SK-N-SH treated with all-trans-retinoic acid at 6 μM for 48 hours (cell line): Measurements from ENCODE around the gene TNFSF4.

Experiments
- ATAC-seq: fragments of 200-7000 bp; cut with Tn5 transposase; 3 replicates; pipeline ENCODE4 v1.9.1; 2020; ENCODE audit warnings: mild to moderate bottlenecking, moderate library complexity
- ARNTL ChIP-seq: fragments of 450-650 bp; formaldehyde crosslinking; IDR thresholded peaks from 2 replicates; pipeline ENCODE4 v1.5.0; 2020; ENCODE audit warnings: low read depth, mild to moderate bottlenecking, moderate library complexity, borderline replicate concordance
- BACH2 ChIP-seq: fragments of 250-450 bp; sonication (Bioruptor Pico); IDR thresholded peaks from 2 replicates; pipeline ENCODE4 v1.9.0; 2021; ENCODE audit warnings: mild to moderate bottlenecking, borderline replicate concordance
- CSDC2 ChIP-seq: fragments of 250-450 bp; sonication (Bioruptor Pico); IDR thresholded peaks from 2 replicates; pipeline ENCODE4 v1.5.0; 2020; ENCODE audit warnings: mild to moderate bottlenecking, moderate library complexity
- CSRNP3 ChIP-seq: fragments of 250-450 bp; sonication (Bioruptor Pico); IDR thresholded peaks from 2 replicates; pipeline ENCODE4 v1.5.1; 2021; ENCODE audit warnings: mild to moderate bottlenecking, moderate library complexity
- ESRRG ChIP-seq: fragments of 250-450 bp; sonication (Bioruptor Pico); IDR thresholded peaks from 2 replicates; pipeline ENCODE4 v1.6.1; 2021; ENCODE audit warnings: mild to moderate bottlenecking
- GLIS3 ChIP-seq: fragments of 250-450 bp; sonication (Bioruptor Pico); IDR thresholded peaks from 2 replicates; pipeline ENCODE4 v1.5.0; 2020; ENCODE audit warnings: mild to moderate bottlenecking, moderate library complexity
- PATZ1 ChIP-seq: fragments of 250-450 bp; sonication (Bioruptor Pico); IDR thresholded peaks from 2 replicates; pipeline ENCODE4 v1.8.0; 2020; ENCODE audit warnings: mild to moderate bottlenecking, moderate library complexity, borderline replicate concordance
- POU6F1 ChIP-seq: fragments of 250-450 bp; sonication (Bioruptor Pico); IDR thresholded peaks from 2 replicates; pipeline ENCODE4 v1.8.0; 2021; ENCODE audit warnings: low read depth, mild to moderate bottlenecking, moderate library complexity, borderline replicate concordance
- PPARA ChIP-seq: fragments of 250-450 bp; sonication (Bioruptor Pico); IDR thresholded peaks from 2 replicates; pipeline ENCODE4 v1.5.0; 2020; ENCODE audit warnings: mild to moderate bottlenecking, borderline replicate concordance
- RARB ChIP-seq: fragments of 250-450 bp; sonication (Bioruptor Pico); IDR thresholded peaks from 2 replicates; pipeline ENCODE4 v1.8.0; 2021; ENCODE audit warnings: mild to moderate bottlenecking, moderate library complexity
- SNAI2 ChIP-seq: fragments of 250-450 bp; sonication (Bioruptor Pico); IDR thresholded peaks from 2 replicates; pipeline ENCODE4 v1.5.0; 2020; ENCODE audit warnings: mild to moderate bottlenecking, moderate library complexity
- TCF4 ChIP-seq: fragments of 250-450 bp; sonication (Bioruptor Pico); IDR thresholded peaks from 2 replicates; pipeline ENCODE4 v1.8.0; 2021; ENCODE audit warnings: mild to moderate bottlenecking, moderate library complexity, borderline replicate concordance
- TOX ChIP-seq: fragments of 250-450 bp; sonication (Bioruptor Pico); IDR thresholded peaks from 2 replicates; pipeline ENCODE4 v1.8.0; 2021; ENCODE audit warnings: mild to moderate bottlenecking, moderate library complexity, borderline replicate concordance
- TSHZ2 ChIP-seq: fragments of 250-450 bp; sonication (Bioruptor Pico); IDR thresholded peaks from 2 replicates; pipeline ENCODE4 v1.5.0; 2020; ENCODE audit warnings: mild to moderate bottlenecking, moderate library complexity
- ZFP3 ChIP-seq: fragments of 250-450 bp; sonication (Bioruptor Pico); IDR thresholded peaks from 2 replicates; pipeline ENCODE4 v1.5.0; 2020; ENCODE audit warnings: mild to moderate bottlenecking, moderate library complexity
- ZFP30 ChIP-seq: fragments of 450-650 bp; formaldehyde crosslinking; IDR thresholded peaks from 2 replicates; pipeline ENCODE4 v1.5.0; 2022; ENCODE audit warnings: mild to moderate bottlenecking, moderate library complexity
- ZNF565 ChIP-seq: fragments of 450-650 bp; formaldehyde crosslinking; conservative IDR thresholded peaks from 2 replicates; pipeline ENCODE4 v1.5.0; 2020; ENCODE audit warnings: low read depth, mild to moderate bottlenecking, moderate library complexity
- ZNF8 ChIP-seq: fragments of 450-650 bp; formaldehyde crosslinking; IDR thresholded peaks from 2 replicates; pipeline ENCODE4 v1.5.0; 2020; ENCODE audit warnings: mild to moderate bottlenecking, moderate library complexity

The TNFSF4 gene

GRCh38 chr1:173202424-173203145 lies 4.5 kb downstream of the TNFSF4 start:
- ATAC-seq = peak; percentile 69
- TF ChIP-seq TSHZ2 (CRISPR knock-in tag) (no peak), GLIS3 (CRISPR knock-in tag) (no peak), RARB (CRISPR knock-in tag) (no peak), PPARA (CRISPR knock-in tag) (no peak), ZFP3 (CRISPR knock-in tag) (no peak), SNAI2 (CRISPR knock-in tag) (no peak), POU6F1 (CRISPR knock-in tag) (no peak), PATZ1 (CRISPR knock-in tag) (no peak), ZFP30 (CRISPR knock-in tag) (no peak), ARNTL (CRISPR knock-in tag) (no peak), BACH2 (CRISPR knock-in tag) (no peak), CSRNP3 (CRISPR knock-in tag) (no peak), TOX (no peak), TCF4 (CRISPR knock-in tag) (no peak), CSDC2 (no peak), ZNF8 (no peak)

GRCh38 chr1:173201969-173202368 lies 5.2 kb downstream of the TNFSF4 start:
- TF ChIP-seq ZFP30 (CRISPR knock-in tag) (no peak), POU6F1 (CRISPR knock-in tag) (no peak), PATZ1 (CRISPR knock-in tag) (no peak), TCF4 (CRISPR knock-in tag) (no peak), ARNTL (CRISPR knock-in tag) (no peak), ZFP3 (CRISPR knock-in tag) (no peak), GLIS3 (CRISPR knock-in tag) (no peak), ESRRG (CRISPR knock-in tag) (no peak), CSRNP3 (CRISPR knock-in tag) (no peak), ZNF565 (CRISPR knock-in tag) (no peak)
- ATAC-seq = no peak
